Frontal cortex (tissue), 4 donors: Measurements from ENCODE around the gene CD4. TPM values are rescaled to one million over a fixed set of nuclear protein-coding genes. Genes with fewer than 3 reads are reported as not detected.
A peak's percentile ranks its signal among the peaks of the same experiment; 100 is the strongest.

Experiments
- DNase-seq, 2 donors: peaks; one replicate each; pipeline ENCODE4 v3.0.0; 2012; ENCODE audit warnings: low spot score in 2 of 2
- FAIRE-seq: peaks from 2 replicates; lab custom pipeline; 2012; peaks lifted over from hg19 to GRCh38; lab: Jason Lieb, UNC
- total RNA-seq: library from RNA; depleted of rRNA; stranded (reverse); fragments of >200 nt; gene quantifications from one replicate; pipeline ENCODE4 v1.2.3, GENCODE V29; 2014
- donor health status: control.
- donor health status: control.
- donor health status: control.

Gene CD4
- total RNA-seq, 1 donor from 2014 or later = 2.0 TPM

- FAIRE-seq (no peak), DNase-seq (no peak)
Observed at GRCh38 chr12:6775185-6776174, 13.8 kb upstream of the CD4 start.

DNA sequence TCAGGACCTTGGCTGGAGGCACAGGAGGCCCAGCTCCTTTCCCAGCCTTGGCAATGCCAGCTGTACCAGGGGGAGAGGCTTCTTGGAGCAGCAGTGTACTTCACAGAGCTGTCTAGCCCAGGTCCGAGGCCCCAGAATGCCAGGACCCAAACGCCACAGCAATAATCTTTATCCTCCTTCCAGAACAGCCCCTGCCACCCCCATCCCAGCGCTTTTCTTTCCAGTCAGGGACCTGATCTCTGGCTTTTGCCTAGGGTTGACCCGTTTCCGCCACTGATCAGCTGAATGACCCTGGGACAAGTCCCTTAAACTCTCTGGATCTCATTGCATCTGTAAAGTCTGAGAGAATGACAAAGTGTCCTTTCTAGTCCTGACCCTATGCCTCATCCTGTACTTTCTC lies 11.9 kb upstream of the CD4 start:
- FAIRE-seq (no peak), DNase-seq (no peak)

DNA sequence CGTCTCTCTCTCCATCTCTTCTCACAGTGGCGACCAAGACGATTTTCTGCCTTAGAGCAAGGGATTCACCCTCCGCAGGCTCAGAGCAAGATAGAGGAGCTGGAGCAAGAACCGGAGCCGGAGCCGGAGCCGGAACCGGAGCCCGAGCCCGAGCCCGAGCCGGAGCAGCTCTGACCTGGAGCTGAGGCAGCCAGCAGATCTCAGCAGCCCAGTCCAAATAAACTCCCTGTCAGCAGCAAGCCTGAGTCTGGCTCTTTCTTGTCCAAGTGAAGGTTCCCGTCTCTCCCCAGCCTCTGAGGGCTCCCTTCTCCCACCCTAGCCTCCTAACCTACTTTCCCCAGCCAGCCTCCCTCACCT lies 11.1 kb upstream of the CD4 start:
- no peak for DNase-seq
- no peak for FAIRE-seq

DNA sequence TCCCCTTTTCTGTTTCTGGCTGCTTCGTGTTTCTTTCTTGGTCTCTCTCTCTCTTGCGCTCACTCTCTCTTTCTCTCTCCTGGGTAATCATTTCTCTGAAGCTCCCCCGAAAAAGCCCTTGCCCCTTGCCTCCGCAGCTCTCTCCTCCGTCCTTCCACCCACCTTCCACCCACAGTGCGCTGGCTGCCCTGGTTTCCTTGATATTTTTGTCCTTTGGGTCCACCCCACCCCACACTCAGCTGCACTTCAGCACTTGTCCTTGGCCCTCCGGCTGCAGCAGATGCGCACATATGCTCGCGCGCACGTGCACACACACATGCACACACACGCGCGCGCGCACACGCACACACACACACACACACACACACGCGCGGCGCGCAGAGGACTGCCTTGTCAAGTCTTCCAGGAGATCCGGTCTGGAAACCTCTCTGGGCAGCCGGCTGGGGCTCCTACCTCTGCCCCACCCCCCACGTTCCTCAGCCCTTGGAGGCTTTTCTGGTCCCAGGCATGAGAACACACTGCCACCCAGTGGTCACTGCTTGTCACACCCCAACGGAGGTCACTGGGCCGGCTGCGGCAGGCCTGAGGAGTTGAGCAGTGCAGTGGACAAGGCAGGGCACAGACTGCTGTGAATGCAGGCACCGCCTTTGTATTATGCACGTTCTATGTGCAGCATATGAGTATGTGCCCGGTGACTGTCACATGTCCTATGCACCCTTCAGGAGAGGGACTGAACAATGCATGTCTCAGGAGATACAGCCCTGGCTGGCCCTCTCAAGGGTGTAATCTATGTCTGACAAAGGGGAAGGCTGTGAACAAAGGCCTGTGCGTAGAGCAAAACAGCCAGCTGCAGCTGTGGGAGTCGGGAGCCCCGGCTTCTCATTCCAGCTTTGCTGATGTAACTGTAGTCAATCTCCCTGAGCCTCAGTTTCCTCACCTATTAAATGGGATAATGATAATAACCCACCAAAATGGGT lies 10.5 kb upstream of the CD4 start:
- no peak for FAIRE-seq

DNA sequence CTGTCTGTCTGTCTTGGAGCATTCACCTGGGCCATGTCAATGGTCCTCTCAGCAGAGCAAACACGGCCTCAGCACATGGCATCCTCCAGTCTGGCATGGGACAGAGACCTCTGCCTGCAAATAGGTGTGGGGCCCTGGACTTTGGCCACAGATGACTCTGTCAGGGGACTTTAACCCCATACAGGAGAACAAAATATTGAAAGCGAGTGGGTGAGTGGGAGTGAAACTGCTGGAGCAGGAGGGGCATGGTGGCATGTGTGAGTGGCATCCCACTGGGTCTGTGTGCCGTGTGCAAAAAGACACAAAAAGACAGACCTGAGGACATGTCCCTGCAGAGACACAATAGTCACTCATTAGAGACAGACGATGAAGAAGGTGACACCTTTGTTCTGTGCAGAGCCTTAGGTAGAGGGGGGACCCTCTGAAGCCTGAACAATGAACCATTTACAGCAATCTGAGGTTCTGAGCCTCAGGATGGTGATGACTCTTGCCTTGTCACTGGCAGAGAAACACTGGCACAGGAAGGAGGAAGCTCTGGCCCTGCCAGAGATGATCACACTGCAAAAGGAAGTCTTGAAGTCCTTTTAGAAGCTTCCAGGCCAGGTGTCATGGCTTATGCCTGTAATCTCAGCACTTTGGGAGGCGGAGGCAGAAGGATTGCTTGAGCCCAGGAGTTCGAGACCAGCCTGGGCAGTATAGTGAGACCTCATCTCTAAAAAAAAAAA lies 9.5 kb upstream of the CD4 start:
- no peak for DNase-seq
- no peak for FAIRE-seq

More for the DNA sequence above, 10.5 kb upstream of the CD4 start:
- DNase-seq = peak; percentile 74 to 84

DNA sequence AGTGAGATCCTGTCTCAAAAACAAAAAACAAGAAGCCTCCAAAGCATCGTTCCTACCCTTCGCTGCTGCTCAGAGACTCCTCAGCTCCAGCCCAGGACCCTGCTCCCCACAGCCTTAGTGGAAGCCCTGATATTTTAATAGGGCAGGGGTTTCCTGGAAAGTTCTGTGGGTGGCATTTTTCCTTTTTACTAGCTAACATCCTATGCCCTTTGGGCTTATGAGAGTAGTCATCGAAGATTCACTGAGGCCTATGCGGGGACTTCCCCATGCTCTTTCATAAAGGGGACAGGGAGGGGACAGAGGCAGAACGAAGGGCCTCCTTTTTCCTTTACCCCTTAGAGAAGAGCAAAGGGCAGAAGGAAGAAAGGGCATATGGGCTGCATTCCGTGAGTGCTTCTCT lies 8.8 kb upstream of the CD4 start:
- DNase-seq (no peak), FAIRE-seq (no peak)

DNA sequence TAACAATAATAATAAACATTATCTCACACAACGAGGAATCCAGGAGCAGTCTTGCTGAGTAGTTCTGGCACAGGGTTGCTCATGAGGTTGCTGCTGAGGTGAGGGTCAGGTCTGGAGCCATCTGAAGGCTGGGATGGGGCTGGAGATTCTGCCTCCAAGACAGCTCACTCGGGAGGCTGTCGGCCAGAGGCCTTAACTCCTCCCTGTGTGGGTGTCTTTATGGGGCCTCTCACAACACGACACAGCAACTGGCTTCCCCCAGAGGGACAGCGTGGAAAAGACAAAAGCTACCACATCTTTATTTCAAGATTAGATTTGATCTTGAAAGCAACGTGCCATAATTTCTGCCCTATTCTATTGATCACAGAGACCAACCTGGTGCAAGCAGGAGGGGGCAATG lies 7.2 kb upstream of the CD4 start:
- no peak for FAIRE-seq
- no peak for DNase-seq

GRCh38 chr12:6782850-6783566 lies 6.3 kb upstream of the CD4 start:
- DNase-seq (no peak), FAIRE-seq (no peak)

GRCh38 chr12:6783828-6784227 lies 5.5 kb upstream of the CD4 start:
- FAIRE-seq (no peak), DNase-seq (no peak)

GRCh38 chr12:6784296-6784695 lies 5.0 kb upstream of the CD4 start:
- DNase-seq (no peak), FAIRE-seq (no peak)

DNA sequence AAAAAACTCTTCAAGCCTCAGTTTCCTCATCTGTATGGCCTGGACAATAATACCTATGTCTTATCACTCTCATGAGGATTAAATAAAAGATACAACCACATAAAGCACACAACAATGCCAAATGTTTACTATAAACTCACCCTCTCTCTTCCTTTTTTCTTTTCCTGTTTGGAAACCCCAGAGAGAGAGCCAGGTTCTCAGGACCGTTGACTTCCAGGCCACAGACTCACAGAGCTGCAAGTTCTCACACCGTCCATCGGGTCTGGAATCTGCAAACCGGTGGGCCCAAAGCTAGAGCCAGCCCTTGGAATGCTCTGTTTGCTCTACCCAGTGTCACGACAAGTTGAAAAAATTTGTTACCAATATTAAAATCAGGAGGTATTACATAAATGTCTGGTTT lies 4.6 kb upstream of the CD4 start:
- no peak for DNase-seq
- FAIRE-seq = no peak

GRCh38 chr12:6786416-6787094 lies 2.8 kb upstream of the CD4 start:
- FAIRE-seq (no peak), DNase-seq (no peak)

DNA sequence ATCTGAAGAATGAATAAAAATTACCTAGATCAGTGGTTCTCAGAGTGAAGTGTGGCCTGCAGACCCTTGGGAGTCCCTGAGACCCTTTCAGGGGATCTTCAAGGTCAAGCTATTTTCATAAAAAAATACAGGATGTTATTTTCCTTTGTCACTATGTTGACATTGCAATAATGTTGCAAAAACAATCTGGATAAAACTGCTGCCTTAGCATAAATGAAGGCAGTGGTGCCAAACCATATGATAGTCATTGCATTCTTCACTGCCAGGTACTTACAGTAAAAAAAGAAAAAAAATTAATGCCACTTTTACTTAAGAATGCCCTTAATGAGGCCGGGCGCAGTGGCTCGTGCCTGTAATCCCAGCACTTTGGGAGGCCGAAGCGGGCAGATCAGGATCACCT lies 2.0 kb upstream of the CD4 start:
- DNase-seq = no peak
- FAIRE-seq = no peak

DNA sequence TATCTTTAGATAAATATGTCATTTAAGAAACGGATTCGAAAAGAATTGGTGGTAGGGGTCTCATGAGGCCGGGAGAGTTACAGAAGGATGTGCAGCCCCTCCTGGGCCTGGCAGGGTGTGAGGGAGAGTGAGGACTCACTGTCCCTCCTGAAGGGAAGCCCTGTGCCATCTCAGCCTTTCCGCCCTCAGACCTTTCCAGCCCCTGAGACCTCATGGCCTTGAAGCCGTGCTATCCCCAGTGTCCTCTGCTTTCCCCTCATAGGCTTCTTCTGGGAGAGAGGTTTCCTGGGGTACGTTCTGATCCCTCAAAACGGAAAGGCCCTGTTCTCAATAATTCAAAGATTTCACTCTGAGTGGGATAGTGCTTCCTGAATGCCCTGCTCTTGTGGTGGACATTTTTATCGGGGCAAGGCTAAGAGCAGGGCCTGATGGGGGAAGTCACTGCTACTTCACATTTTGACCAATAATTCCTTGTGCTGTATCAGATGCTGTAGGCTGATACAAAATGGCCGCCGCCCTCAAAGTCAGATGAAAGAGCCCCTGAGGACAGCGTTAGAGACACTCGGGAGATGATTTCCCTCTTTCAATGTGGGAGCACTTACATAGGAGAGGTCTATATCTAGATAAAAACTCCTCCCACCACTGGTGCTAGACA lies 1.3 kb downstream of the CD4 start:
- FAIRE-seq = no peak
- no peak for DNase-seq

DNA sequence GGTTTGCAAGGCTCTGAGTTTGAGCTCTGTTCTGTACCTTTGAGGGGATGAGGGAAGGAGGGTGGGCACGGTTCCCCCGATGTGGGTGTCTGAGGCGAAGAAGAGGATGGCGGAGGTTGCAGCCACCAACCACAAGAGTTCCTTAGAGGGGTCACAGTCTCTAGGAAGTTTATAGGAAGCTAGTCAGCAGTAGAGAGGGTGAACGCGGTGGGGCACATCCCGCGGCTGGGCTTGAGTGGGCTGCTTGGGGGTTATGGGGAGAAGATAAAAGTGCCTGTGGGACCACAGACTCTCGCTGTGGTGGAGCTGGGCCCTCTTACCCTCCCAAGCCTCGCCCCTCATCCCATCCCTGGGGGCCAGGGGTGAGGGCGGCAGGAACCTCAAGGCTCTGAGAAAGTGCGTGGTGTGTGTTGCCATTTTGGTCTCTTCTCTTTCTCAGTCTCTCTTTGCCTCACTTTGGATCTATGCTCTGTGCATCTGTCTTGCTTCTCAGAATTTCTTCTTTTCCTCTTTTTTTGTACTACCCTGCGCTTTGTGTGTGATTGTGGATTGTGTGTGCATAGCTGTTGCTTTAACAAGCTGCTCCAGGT lies 2.7 kb downstream of the CD4 start:
- no peak for FAIRE-seq
- DNase-seq = no peak

GRCh38 chr12:6792522-6793201 lies 3.3 kb downstream of the CD4 start:
- FAIRE-seq = no peak
- DNase-seq = no peak

DNA sequence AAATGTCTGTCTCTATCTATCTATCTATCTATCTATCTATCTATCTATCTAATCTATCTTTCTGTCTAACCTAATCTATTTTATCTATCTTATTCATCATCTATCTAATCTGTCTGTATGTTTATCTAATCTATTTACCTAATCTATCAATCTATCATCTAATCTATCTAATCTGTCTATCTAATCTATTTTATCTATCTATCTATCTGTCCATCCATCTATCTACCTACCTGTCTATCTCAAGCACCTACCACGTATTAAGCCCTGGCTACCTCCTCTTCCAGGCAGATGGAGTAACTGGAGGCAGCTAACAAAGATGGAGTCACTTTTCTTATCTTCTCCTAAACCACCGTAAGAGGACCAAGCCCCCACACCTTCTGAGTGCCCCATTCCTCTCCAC lies 5.8 kb downstream of the CD4 start:
- FAIRE-seq = no peak
- no peak for DNase-seq
